Measurements from ENCODE around the gene C12orf56. TPM values are rescaled to one million over a fixed set of nuclear protein-coding genes. Genes with fewer than 3 reads are reported as not detected.

C12orf56 gene
- total and polyA plus RNA-seq, 2 donors (not counting 3 experiments of a cell fraction or from before 2014, with no cell fraction given): 0.06 TPM; not detected in 1

DNA sequence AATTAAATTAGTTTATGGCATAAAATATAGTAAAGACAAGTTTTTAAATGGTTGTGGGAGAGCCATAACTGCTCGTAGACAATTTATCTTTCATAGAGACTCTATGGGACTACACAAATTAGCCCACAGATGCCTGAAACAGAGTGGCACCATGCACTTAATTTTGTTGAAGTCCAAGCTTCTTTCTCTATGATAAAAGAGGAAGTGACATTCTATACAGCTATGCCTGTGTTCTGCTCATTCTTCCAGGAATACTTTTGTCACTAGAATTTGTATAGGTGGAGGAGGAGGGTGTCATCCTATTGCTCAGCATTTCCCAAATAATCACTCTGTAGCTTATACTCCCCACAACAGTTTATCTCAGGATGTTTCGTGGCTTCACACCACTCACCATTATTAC is 124.7 kb downstream of the C12orf56 start:
- no peak for FAIRE-seq
- dilution Hi-C loops (cut with MboI; ENCODE audit: extremely low pct_ligation_motif_present, low sequenced_read_pairs) (no loop called here), intact Hi-C loops (cut with micrococcal nuclease) (no loop called here)
- TF ChIP-seq, protein P1, sequence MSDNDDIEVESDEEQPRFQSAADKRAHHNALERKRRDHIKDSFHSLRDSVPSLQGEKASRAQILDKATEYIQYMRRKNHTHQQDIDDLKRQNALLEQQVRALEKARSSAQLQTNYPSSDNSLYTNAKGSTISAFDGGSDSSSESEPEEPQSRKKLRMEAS (IDR thresholded peaks at IDR 0.05; ENCODE audit: insufficient read depth, insufficient read length): no peak
- TF ChIP-seq FOS (IDR thresholded peaks at IDR 0.05; ENCODE audit: borderline replicate concordance, insufficient read depth, low read length) (no peak), EZH2 (IDR thresholded peaks at IDR 0.05; ENCODE audit: borderline replicate concordance, low read depth, low read length, severe bottlenecking) (no peak), GATA2 (IDR thresholded peaks at IDR 0.05; ENCODE audit: insufficient read depth, insufficient read length, low read depth, low read length) (no peak), POLR2AphosphoS5 (IDR thresholded peaks at IDR 0.05; ENCODE audit: insufficient read depth, low read depth, low read length) (no peak), MYC (IDR thresholded peaks at IDR 0.05; ENCODE audit: low read depth, low read length) (no peak), POLR2A (IDR thresholded peaks at IDR 0.05; ENCODE audit: low read depth, low read length) (no peak), JUN (IDR thresholded peaks at IDR 0.05; ENCODE audit: borderline replicate concordance, insufficient read depth, insufficient read length, low read depth) (no peak)
- TF ChIP-seq, protein P2, sequence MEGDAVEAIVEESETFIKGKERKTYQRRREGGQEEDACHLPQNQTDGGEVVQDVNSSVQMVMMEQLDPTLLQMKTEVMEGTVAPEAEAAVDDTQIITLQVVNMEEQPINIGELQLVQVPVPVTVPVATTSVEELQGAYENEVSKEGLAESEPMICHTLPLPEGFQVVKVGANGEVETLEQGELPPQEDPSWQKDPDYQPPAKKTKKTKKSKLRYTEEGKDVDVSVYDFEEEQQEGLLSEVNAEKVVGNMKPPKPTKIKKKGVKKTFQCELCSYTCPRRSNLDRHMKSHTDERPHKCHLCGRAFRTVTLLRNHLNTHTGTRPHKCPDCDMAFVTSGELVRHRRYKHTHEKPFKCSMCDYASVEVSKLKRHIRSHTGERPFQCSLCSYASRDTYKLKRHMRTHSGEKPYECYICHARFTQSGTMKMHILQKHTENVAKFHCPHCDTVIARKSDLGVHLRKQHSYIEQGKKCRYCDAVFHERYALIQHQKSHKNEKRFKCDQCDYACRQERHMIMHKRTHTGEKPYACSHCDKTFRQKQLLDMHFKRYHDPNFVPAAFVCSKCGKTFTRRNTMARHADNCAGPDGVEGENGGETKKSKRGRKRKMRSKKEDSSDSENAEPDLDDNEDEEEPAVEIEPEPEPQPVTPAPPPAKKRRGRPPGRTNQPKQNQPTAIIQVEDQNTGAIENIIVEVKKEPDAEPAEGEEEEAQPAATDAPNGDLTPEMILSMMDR (IDR thresholded peaks at IDR 0.05; ENCODE audit: extremely low read depth in 1 of 2, insufficient read depth in 1 of 2, low read depth in 1 of 2, low read length in 2 of 2): no peak
- no peak for DNase-seq (ENCODE audit: low read depth, low spot score)
- Histone ChIP-seq H3K36me3 (ENCODE audit: control insufficient read depth in 2 of 2, extremely low read depth in 1 of 2, insufficient read depth in 2 of 2, low read length in 2 of 2) (no peaks in the 10 kb centered on the region), H3K4me1 (ENCODE audit: control insufficient read depth, extremely low read depth, insufficient read depth, low read length) (no peaks in the 10 kb centered on the region), H3K27ac (ENCODE audit: insufficient read depth, low read depth, low read length) (no peak overlapping the region), H3K27me3 (ENCODE audit: control insufficient read depth in 2 of 2, insufficient read depth in 2 of 2, low read length in 2 of 2) (peaks cover 0 to 2% of the 10 kb centered on the region in 2 experiments), H3K9me3 (replicated peaks; ENCODE audit: control insufficient read depth, insufficient read depth, low read length) (no peaks in the 10 kb centered on the region), H3K9me1 (replicated peaks; ENCODE audit: control insufficient read depth, extremely low read depth, insufficient read depth, low read length) (no peaks in the 10 kb centered on the region), H3K79me2 (ENCODE audit: control insufficient read depth, insufficient read depth, low read length) (no peaks in the 10 kb centered on the region), H4K20me1 (replicated peaks; ENCODE audit: control insufficient read depth, extremely low read depth, insufficient read depth, low read length) (no peaks in the 10 kb centered on the region), H2AFZ (ENCODE audit: low read depth, low read length) (no peak overlapping the region), H3K4me2 (ENCODE audit: insufficient read depth, low read length) (no peak overlapping the region), H3K9ac (replicated peaks; ENCODE audit: extremely low read depth, insufficient read depth, low read length) (no peak overlapping the region), H3K4me3 (replicated peaks in 1 of 3; ENCODE audit: insufficient read depth in 1 of 3, low read depth in 1 of 3, low read length in 3 of 3) (no peak overlapping the region)
- CTCF ChIA-PET: no interaction called here
- POLR2A ChIA-PET: no interaction called here
- no TSS peak for BruUV-seq (replicated peaks)
